ENCODE results near the gene KIRREL3.

GRCh38 chr11:126664643-126665042 is 335.9 kb downstream of the KIRREL3 start:
- no peak for TF ChIP-seq CTCF (IDR thresholded peaks at IDR 0.05; ENCODE audit: insufficient read depth, low read length, poor library complexity, severe bottlenecking)
- TF ChIP-seq EZH2phosphoT487 (conservative IDR thresholded peaks at IDR 0.05; ENCODE audit: low read length) = no peak

Measured in SU-DHL-6 (cell line).